Upper lobe of right lung (tissue), 1 donor: ENCODE measurements around the gene TGFBRAP1. TPM values are rescaled to one million over a fixed set of nuclear protein-coding genes. Genes with fewer than 3 reads are reported as not detected.

Experiments
- ATAC-seq: fragments of 200-7000 bp; cut with Tn5 transposase; one replicate; pipeline ENCODE4 v1.9.1; 2020; ENCODE audit warnings: mild to moderate bottlenecking, moderate library complexity
- DNase-seq: peaks from one replicate; pipeline ENCODE4 v3.0.0-alpha.2; 2020
- H3K27ac ChIP-seq: fragments of 200-600 bp; one replicate; pipeline ENCODE4 v1.8.0; 2022
- H3K27me3 ChIP-seq: fragments of 200-600 bp; one replicate; pipeline ENCODE4 v1.8.0; 2022; ENCODE audit warnings: mild to moderate bottlenecking
- H3K36me3 ChIP-seq: fragments of 200-600 bp; one replicate; pipeline ENCODE4 v1.8.0; 2022
- H3K4me1 ChIP-seq: fragments of 200-600 bp; one replicate; pipeline ENCODE4 v1.8.0; 2022
- H3K4me3 ChIP-seq: fragments of 200-600 bp; one replicate; pipeline ENCODE4 v1.8.0; 2022; ENCODE audit warnings: mild to moderate bottlenecking
- H3K9me3 ChIP-seq: fragments of 200-600 bp; one replicate; pipeline ENCODE4 v1.8.0; 2022
- CTCF ChIP-seq: fragments of 200-600 bp; IDR thresholded peaks from one replicate; pipeline ENCODE4 v1.8.0; 2022; ENCODE audit warnings: antibody characterized with exemption
- intact Hi-C: fragments of 100-400 bp; cut with DNase I; formaldehyde crosslinking; loops from one replicate; pipeline ENCODE4 v1.11.0; 2022
- total RNA-seq: library from RNA; stranded (reverse); fragmentation: NEBNext Ultra II Directional; extraction: Animal tissue kit (Norgen Biotek cat#: 25700); gene quantifications from one replicate; pipeline ENCODE4 v1.2.1, GENCODE V29; 2021
- donor health status: DM: no; HTN: yes; CAD: no; lungs with severe emphysema.

The TGFBRAP1 gene
- total RNA-seq, 1 donor from 2014 or later: 22.9 TPM

GRCh38 chr2:105239924-105240323 lies 89.6 kb downstream of the TGFBRAP1 start:
- ATAC-seq (no peak), DNase-seq (no peak)
- Histone ChIP-seq H3K4me3 (no peak overlapping the region), H3K4me1 (peaks cover 8% of the 10 kb centered on the region), H3K27me3 (peaks cover 6% of the 10 kb centered on the region), H3K27ac (no peak overlapping the region), H3K9me3 (no peaks in the 10 kb centered on the region), H3K36me3 (no peaks in the 10 kb centered on the region)
- intact Hi-C loops: loop anchor here (5.0 kb wide), 1 partner anchor 123 kb away; no protein-coding TSS in a partner anchor
- no peak for TF ChIP-seq CTCF

- Histone ChIP-seq H3K4me1 (peaks cover 8% of the 10 kb centered on the region), H3K27ac (no peak overlapping the region), H3K9me3 (no peaks in the 10 kb centered on the region), H3K27me3 (peaks cover 6% of the 10 kb centered on the region), H3K4me3 (no peak overlapping the region), H3K36me3 (no peaks in the 10 kb centered on the region)
- no peak for DNase-seq
- intact Hi-C loops: loop anchor here (5.0 kb wide), 1 partner anchor 121 kb away; no protein-coding TSS in a partner anchor
- no peak for ATAC-seq
- TF ChIP-seq CTCF: no peak
Measured at GRCh38 chr2:105238664-105239240, 90.8 kb downstream of the TGFBRAP1 start.

- intact Hi-C loops: loop anchor here (5.0 kb wide), 1 partner anchor 120 kb away; no protein-coding TSS in a partner anchor
- no peak overlapping the region for H3K27ac ChIP-seq
- no peak overlapping the region for H3K4me3 ChIP-seq
- DNase-seq (no peak), ATAC-seq (peak; percentile 6)
- H3K4me1 ChIP-seq: peaks cover 8% of the 10 kb centered on the region
- no peak for TF ChIP-seq CTCF
- no peaks in the 10 kb centered on the region for H3K9me3 ChIP-seq
- H3K27me3 ChIP-seq: peaks cover 6% of the 10 kb centered on the region
- no peaks in the 10 kb centered on the region for H3K36me3 ChIP-seq
Measured at GRCh38 chr2:105237045-105237765, 92.3 kb downstream of the TGFBRAP1 start.

GRCh38 chr2:105236060-105236424 lies 93.5 kb downstream of the TGFBRAP1 start:
- H3K9me3 ChIP-seq: no peaks in the 10 kb centered on the region
- H3K4me1 ChIP-seq: peaks cover 8% of the 10 kb centered on the region
- H3K27ac ChIP-seq: no peak overlapping the region
- no peak for ATAC-seq
- intact Hi-C loops: loop anchor here (5.0 kb wide), 1 partner anchor 119 kb away; no protein-coding TSS in a partner anchor
- DNase-seq: no peak
- no peak for TF ChIP-seq CTCF
- H3K27me3 ChIP-seq: peaks cover 6% of the 10 kb centered on the region
- no peaks in the 10 kb centered on the region for H3K36me3 ChIP-seq
- no peak overlapping the region for H3K4me3 ChIP-seq

GRCh38 chr2:105235388-105236059 lies 94.0 kb downstream of the TGFBRAP1 start:
- Histone ChIP-seq H3K36me3 (no peaks in the 10 kb centered on the region), H3K4me1 (peaks cover 8% of the 10 kb centered on the region), H3K9me3 (no peaks in the 10 kb centered on the region), H3K27me3 (peaks cover 6% of the 10 kb centered on the region), H3K4me3 (no peak overlapping the region), H3K27ac (no peak overlapping the region)
- ATAC-seq (peak; percentile 67), DNase-seq (peak; percentile 81)
- peak; percentile 72 for TF ChIP-seq CTCF
- intact Hi-C loops: loop anchor here (5.0 kb wide), 1 partner anchor 118 kb away; no protein-coding TSS in a partner anchor
